Stimulated activated CD4-positive, alpha-beta T cell treated with anti-CD3 and anti-CD28 coated beads, Interleukin-12 subunit alpha, Interleukin-12 subunit beta, amount 100 ng/mL, for 48 hours (primary cell): Measurements from ENCODE around the gene PKHD1.

Experiments used
- DNase-seq, 3 donors: peaks; one replicate each; pipeline ENCODE4 v3.0.0-alpha.2; 2020; ENCODE audit warnings: low read depth in 2 of 3, low spot score in 1 of 3

PKHD1 gene

DNA sequence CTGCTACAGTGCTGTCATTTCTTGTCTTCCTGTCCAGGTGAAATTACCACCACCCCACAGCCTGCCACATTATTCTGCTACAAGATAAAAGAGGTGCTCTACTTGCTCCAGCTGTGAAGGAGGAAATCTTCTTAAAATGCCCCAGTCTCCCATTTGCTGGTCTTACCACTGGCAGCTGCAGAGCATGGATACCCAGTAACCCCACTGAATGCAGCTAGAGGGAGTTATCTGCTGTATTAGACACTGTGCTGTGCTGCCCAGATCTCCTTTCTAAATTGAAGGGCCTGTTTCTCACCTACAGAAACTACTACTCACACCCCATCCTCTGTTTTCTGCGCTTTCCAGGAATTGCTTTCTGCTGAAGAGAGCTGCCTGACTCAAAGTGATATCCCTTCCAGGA, 517.8 kb downstream of the PKHD1 start:
- DNase-seq: no peak

DNA sequence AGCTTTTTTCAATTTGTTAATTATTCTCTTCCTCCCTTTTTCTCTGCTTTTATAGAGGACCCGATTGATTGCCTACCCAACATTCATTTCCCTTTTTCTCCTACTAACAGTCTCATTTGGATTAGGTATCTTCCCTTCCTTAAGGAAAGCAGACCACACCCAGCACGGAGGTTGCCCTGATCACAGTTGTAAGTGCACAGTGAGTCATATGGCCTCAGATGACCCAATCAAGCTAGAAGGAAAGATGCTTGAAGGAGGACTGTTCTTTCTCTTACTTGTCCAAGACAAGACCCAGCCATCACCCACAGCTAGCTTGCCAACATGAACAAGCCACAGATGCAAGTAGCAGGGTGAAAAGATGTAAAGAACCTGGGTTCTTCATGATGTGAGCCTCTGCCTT, 518.6 kb downstream of the PKHD1 start:
- DNase-seq: no peak

DNA sequence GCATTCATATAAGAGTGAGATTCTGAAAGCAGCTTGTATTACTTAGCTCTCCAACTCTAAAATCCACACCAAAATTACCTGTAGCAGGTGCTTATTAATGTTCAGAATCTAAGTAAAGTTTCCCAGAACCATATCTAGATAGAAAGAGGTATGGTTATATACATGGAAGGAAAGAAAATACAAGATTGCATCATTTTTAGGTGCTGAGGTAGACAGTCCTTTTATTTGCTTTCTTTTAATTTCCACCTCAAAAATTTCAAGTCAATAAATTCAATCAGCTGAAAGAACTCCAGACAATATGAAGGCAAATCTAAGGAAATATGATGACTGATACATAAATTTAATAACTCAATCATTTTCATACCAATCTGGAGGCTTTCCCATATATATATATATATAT, 521.9 kb downstream of the PKHD1 start:
- DNase-seq: no peak
